ENCODE measurements around the gene INTS11.

INTS11 gene

GRCh38 chr1:1324524-1325287, at the start of gene INTS11, which contains the start of gene CPTP:
Gene INTS11, minus strand, starts transcription at chr1:1324660. Its CDS starts 52 bp downstream, at chr1:1324608.
Gene CPTP, plus strand, starts transcription at chr1:1324802. Its CDS starts 2,109 bp downstream, at chr1:1326911.
- Histone ChIP-seq H3K36me3 (peaks cover 13 to 49% (median 30%) of the 10 kb centered on the region in 3 donors), H3K4me1 (peaks cover 0 to 59% (median 46%) of the 10 kb centered on the region in 4 donors), H3K27ac (peak within 1 kb of the TSS; percentile 82 to 94), H3K4me3 (peak within 1 kb of the TSS; percentile 90 to 99), H3K27me3 (no peaks in the 10 kb centered on the region), H3K9me3 (no peaks in the 10 kb centered on the region)
- intact Hi-C loops (cut with DNase I; ENCODE audit: low total_unique reads): no loop called here
- DNase-seq: peak; percentile 87 to 97
- TF ChIP-seq CTCF (IDR thresholded peaks at IDR 0.05): no peak

GRCh38 chr1:1373815-1374588, 49.5 kb upstream of the INTS11 start:
- Histone ChIP-seq H3K9me3 (no peaks in the 10 kb centered on the region), H3K36me3 (peaks cover 8 to 20% (median 9%) of the 10 kb centered on the region in 3 donors), H3K4me3 (peak overlapping the region; percentile 94 to 99), H3K27me3 (no peaks in the 10 kb centered on the region), H3K4me1 (peaks cover 0 to 36% (median 34%) of the 10 kb centered on the region in 4 donors), H3K27ac (peak overlapping the region; percentile 94 to 99)
- no peak for DNase-seq
- intact Hi-C loops (cut with DNase I; ENCODE audit: low total_unique reads): loop anchor here (2.0 kb wide), 1 partner anchor 25 kb away; the partner anchor contains the start of gene DVL1
- TF ChIP-seq CTCF (IDR thresholded peaks at IDR 0.05): no peak

- Histone ChIP-seq H3K9me3 (no peaks in the 10 kb centered on the region), H3K36me3 (peaks cover 8 to 20% (median 9%) of the 10 kb centered on the region in 3 donors), H3K4me1 (peaks cover 0 to 36% (median 34%) of the 10 kb centered on the region in 4 donors), H3K27ac (no peak overlapping the region), H3K27me3 (no peaks in the 10 kb centered on the region), H3K4me3 (peak overlapping the region; percentile 94 to 99)
- no peak for TF ChIP-seq CTCF (IDR thresholded peaks at IDR 0.05)
- DNase-seq: no peak
- intact Hi-C loops (cut with DNase I; ENCODE audit: low total_unique reads): no loop called here
These were observed 48.8 kb upstream of the INTS11 start for GRCh38 chr1:1373051-1373814.

GRCh38 chr1:1371746-1372711, 47.6 kb upstream of the INTS11 start:
- Histone ChIP-seq H3K27me3 (no peaks in the 10 kb centered on the region), H3K4me1 (peaks cover 0 to 36% (median 34%) of the 10 kb centered on the region in 4 donors), H3K36me3 (peaks cover 8 to 20% (median 9%) of the 10 kb centered on the region in 3 donors), H3K4me3 (no peak overlapping the region), H3K27ac (no peak overlapping the region), H3K9me3 (no peaks in the 10 kb centered on the region)
- TF ChIP-seq CTCF (IDR thresholded peaks at IDR 0.05): peak; percentile 88 to 97
- DNase-seq: peak; percentile 47 to 81
- intact Hi-C loops (cut with DNase I; ENCODE audit: low total_unique reads): no loop called here
